H1 (cell line): ENCODE results near the gene MORC4. TPM values are rescaled to one million over a fixed set of nuclear protein-coding genes. Genes with fewer than 3 reads are reported as not detected.

Experiments
- MAX ChIP-seq: IDR thresholded peaks from 2 replicates; pipeline ENCODE4 v1.6.1; 2012; ENCODE audit warnings: inconsistent platforms
- polyA plus RNA-seq, 7 experiments: library from polyadenylated mRNA; depleted of rRNA in 3 of 7; stranded (reverse) in 5 of 7; unstranded in 2 of 7; fragments of >200 nt in 5 of 7; fragments of 200-250 nt in 2 of 7; gene quantifications; 1 replicate in 5 of 7; 2 replicates in 1 of 7; 4 replicates in 1 of 7; pipeline versions ENCODE4 v1.2.1 to v1.2.3, GENCODE V29; 2011 to 2013; ENCODE audit warnings: missing spikeins in 2 of 7, mixed read lengths in 2 of 7
- total RNA-seq: library from RNA; stranded (reverse); fragmentation: NEBNext Ultra II Directional; extraction: Animal tissue kit (Norgen Biotek cat#: 25700); gene quantifications from 2 replicates; pipeline ENCODE4 v1.2.1, GENCODE V29; 2021

MORC4 gene
- total and polyA plus RNA-seq, 2 of the 8 experiments (the other 6 are each of a cell fraction or from before 2014, with no cell fraction given): 1.4 to 2.5 TPM

DNA sequence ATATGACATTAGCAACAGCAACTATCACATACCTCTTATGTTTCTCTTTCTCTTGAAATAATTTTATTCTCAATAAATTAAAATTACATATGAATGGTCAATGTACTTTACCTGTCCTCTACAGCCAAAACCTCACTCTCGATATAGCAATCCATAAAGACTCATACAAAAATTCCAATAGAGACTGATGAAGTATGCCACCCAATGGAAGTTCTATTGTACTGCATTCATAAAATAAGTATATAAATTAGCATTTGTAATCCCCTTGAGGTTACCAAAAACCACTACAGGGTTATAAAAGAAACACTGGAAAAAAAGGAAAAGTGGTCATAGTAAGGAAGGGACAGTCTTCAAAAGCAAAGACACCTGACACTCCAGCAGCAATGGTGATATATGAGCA, 47.0 kb downstream of the MORC4 start (continued):
- no peak for TF ChIP-seq MAX
